Gastrocnemius medialis (tissue), 4 donors: ENCODE measurements around the gene EMC1. TPM values are rescaled to one million over a fixed set of nuclear protein-coding genes. Genes with fewer than 3 reads are reported as not detected.
A peak's percentile ranks its signal among the peaks of the same experiment; 100 is the strongest.
"Not testable (repeated sequence)": the region's sequence is repeated elsewhere in the genome, so short reads cannot be mapped to it uniquely, and the experiment has no call there.

ENCODE experiments used
- ATAC-seq, 2 donors: fragments of 150-250 bp; one replicate each; pipeline ENCODE4 v1.9.1; 2016
- DNase-seq, 2 donors: peaks; one replicate each; pipeline ENCODE4 v3.0.0-alpha.2; 2019
- H3K27ac ChIP-seq, 4 donors: fragments of 200-600 bp; sonication (generic); 1 replicate in 1 of 4; 2 replicates in 3 of 4; pipeline ENCODE4 v1.5.1; 2016 to 2018; ENCODE audit warnings: mild to moderate bottlenecking in 2 of 4, moderate library complexity in 1 of 4
- H3K27me3 ChIP-seq, 3 donors: fragments of 200-600 bp; sonication (generic) in 2 of 3; 1 replicate in 1 of 3; 2 replicates in 2 of 3; pipeline versions ENCODE4 v1.5.1 to v1.6.0; 2016 to 2019; ENCODE audit warnings: mild to moderate bottlenecking in 1 of 3, moderate library complexity in 1 of 3
- H3K36me3 ChIP-seq, 2 donors: fragments of 200-600 bp; sonication (generic) in 1 of 2; one replicate each; pipeline ENCODE4 v1.5.1; 2017 to 2018
- H3K4me1 ChIP-seq, 2 donors: fragments of 200-600 bp; sonication (generic) in 1 of 2; one replicate each; pipeline ENCODE4 v1.5.1; 2016 to 2017; ENCODE audit warnings: mild to moderate bottlenecking in 2 of 2
- H3K4me3 ChIP-seq, 4 donors: fragments of 200-600 bp; sonication (generic) in 3 of 4; 1 replicate in 1 of 4; 2 replicates in 3 of 4; pipeline ENCODE4 v1.5.1; 2016 to 2019; ENCODE audit warnings: mild to moderate bottlenecking in 2 of 4
- H3K9me3 ChIP-seq, 3 donors: fragments of 200-600 bp; sonication (generic) in 2 of 3; 1 replicate in 1 of 3; 2 replicates in 2 of 3; pipeline ENCODE4 v1.5.1; 2016 to 2019
- CTCF ChIP-seq, 5 experiments: fragments of 450-650 bp in 3 of 5; fragments of 200-600 bp in 2 of 5; sonication (generic) in 2 of 5; IDR thresholded peaks in 4 of 5; conservative IDR thresholded peaks in 1 of 5; 1 replicate in 4 of 5; 2 replicates in 1 of 5; pipeline ENCODE4 v1.5.1; 2016 to 2019; ENCODE audit warnings: antibody characterized with exemption in 5 of 5, mild to moderate bottlenecking in 3 of 5, moderate library complexity in 3 of 5
- POLR2A ChIP-seq, 2 donors: fragments of 450-650 bp; IDR thresholded peaks; one replicate each; pipeline ENCODE4 v1.6.1; 2017; ENCODE audit warnings: antibody characterized with exemption in 2 of 2, mild to moderate bottlenecking in 2 of 2, moderate library complexity in 2 of 2
- in situ Hi-C, 4 donors: fragments of 200-750 bp; cut with MboI; loops; one replicate each; pipeline versions ENCODE4 v1.15.0 to v1.8.0; 2017; ENCODE audit warnings: low sequenced_read_pairs in 4 of 4
- intact Hi-C: fragments of 100-400 bp; cut with DNase I; formaldehyde crosslinking; loops from one replicate; pipeline ENCODE4 v1.15.1; 2023; ENCODE audit warnings: low total_unique reads
- total RNA-seq, 4 donors: library from RNA; depleted of rRNA; stranded (reverse); fragments of >200 nt; gene quantifications; one replicate each; pipeline versions ENCODE4 v1.1.0 to v1.2.3, GENCODE V29; 2016

Gene EMC1
- total RNA-seq, 4 donors from 2014 or later: 24.7 to 49.7 (median 43.0) TPM

GRCh38 chr1:19220991-19221390 lies 30.3 kb downstream of the EMC1 start:
- H3K36me3 ChIP-seq: peaks cover 0 to 49% of the 10 kb centered on the region in 2 donors
- no peak for TF ChIP-seq POLR2A (IDR thresholded peaks at IDR 0.05)
- TF ChIP-seq CTCF (IDR thresholded peaks at IDR 0.05 in 4 of 5, conservative IDR thresholded peaks at IDR 0.05 in 1 of 5): no peak
- in situ Hi-C loops (no loop called here), intact Hi-C loops (no loop called here)
- no peaks in the 10 kb centered on the region for H3K27me3 ChIP-seq
- no peak overlapping the region for H3K4me3 ChIP-seq
- peaks cover 46 to 62% of the 10 kb centered on the region in 2 donors for H3K4me1 ChIP-seq
- no peak for ATAC-seq
- H3K27ac ChIP-seq: peak overlapping the region in 1 of 4 donors; percentile 70
- no peak for DNase-seq
- H3K9me3 ChIP-seq: no peaks in the 10 kb centered on the region

GRCh38 chr1:19220080-19220846 lies 31.1 kb downstream of the EMC1 start:
- ATAC-seq: peak in 1 of 2 donors; percentile 3
- intact Hi-C loops: no loop called here

GRCh38 chr1:19219451-19219850 lies 31.9 kb downstream of the EMC1 start:
- Histone ChIP-seq H3K9me3 (no peaks in the 10 kb centered on the region), H3K27ac (peak overlapping the region; percentile 69 to 76 (median 72)), H3K4me1 (peaks cover 46 to 62% of the 10 kb centered on the region in 2 donors), H3K36me3 (peaks cover 0 to 35% of the 10 kb centered on the region in 2 donors), H3K4me3 (no peak overlapping the region), H3K27me3 (no peaks in the 10 kb centered on the region)
- DNase-seq (peak; percentile 27 to 53), ATAC-seq (peak; percentile 77 to 84)
- no peak for TF ChIP-seq POLR2A (IDR thresholded peaks at IDR 0.05)
- TF ChIP-seq CTCF (IDR thresholded peaks at IDR 0.05 in 4 of 5, conservative IDR thresholded peaks at IDR 0.05 in 1 of 5): no peak
- in situ Hi-C loops (no loop called here), intact Hi-C loops (loop anchor here (2.0 to 10.0 kb wide), 2 partner anchors 21 to 265 kb away; partner anchors contain the start of gene IFFO2)

More at GRCh38 chr1:19220080-19220846, 31.1 kb downstream of the EMC1 start:
- TF ChIP-seq CTCF (IDR thresholded peaks at IDR 0.05 in 4 of 5, conservative IDR thresholded peaks at IDR 0.05 in 1 of 5) (no peak), POLR2A (IDR thresholded peaks at IDR 0.05) (no peak)
- peaks cover 0 to 42% of the 10 kb centered on the region in 2 donors for H3K36me3 ChIP-seq
- H3K27me3 ChIP-seq: no peaks in the 10 kb centered on the region
- H3K4me1 ChIP-seq: peaks cover 46 to 62% of the 10 kb centered on the region in 2 donors
- no peak for DNase-seq
- no peak overlapping the region for H3K4me3 ChIP-seq
- no peaks in the 10 kb centered on the region for H3K9me3 ChIP-seq
- in situ Hi-C loops: no loop called here
- H3K27ac ChIP-seq: peak overlapping the region; percentile 69 to 76 (median 72)

GRCh38 chr1:19216585-19216984 lies 34.7 kb downstream of the EMC1 start:
- H3K27ac ChIP-seq, H3K27me3 ChIP-seq, H3K4me3 ChIP-seq, H3K9me3 ChIP-seq, ATAC-seq, in situ Hi-C loops, DNase-seq: not testable (repeated sequence)
- Histone ChIP-seq H3K36me3 (peaks cover 0 to 24% of the 10 kb centered on the region in 2 donors), H3K4me1 (peaks cover 58 to 60% of the 10 kb centered on the region in 2 donors)
- intact Hi-C loops: loop anchor here (10.0 kb wide), 1 partner anchor 262 kb away; the partner anchor contains the start of gene IFFO2

GRCh38 chr1:19213580-19213979 lies 37.7 kb downstream of the EMC1 start:
- no peak for ATAC-seq
- H3K9me3 ChIP-seq: no peaks in the 10 kb centered on the region
- intact Hi-C loops: loop anchor here (10.0 kb wide), 1 partner anchor 259 kb away; the partner anchor contains the start of gene IFFO2
- in situ Hi-C loops: no loop called here
- DNase-seq: no peak
- peaks cover 0 to 2% of the 10 kb centered on the region in 2 donors for H3K36me3 ChIP-seq
- H3K27me3 ChIP-seq: no peaks in the 10 kb centered on the region
- TF ChIP-seq POLR2A (IDR thresholded peaks at IDR 0.05) (no peak), CTCF (IDR thresholded peaks at IDR 0.05 in 4 of 5, conservative IDR thresholded peaks at IDR 0.05 in 1 of 5) (no peak)
- no peak overlapping the region for H3K27ac ChIP-seq
- H3K4me1 ChIP-seq: peaks cover 47 to 49% of the 10 kb centered on the region in 2 donors
- no peak overlapping the region for H3K4me3 ChIP-seq
